H1 (cell line): ENCODE measurements around the gene SIGLEC11. TPM values are rescaled to one million over a fixed set of nuclear protein-coding genes. Genes with fewer than 3 reads are reported as not detected.

ENCODE experiments used
- ATF2 ChIP-seq: IDR thresholded peaks from 2 replicates; pipeline ENCODE4 v1.6.1; 2012; ENCODE audit warnings: low read length, inconsistent platforms
- NANOG ChIP-seq: IDR thresholded peaks from 2 replicates; pipeline ENCODE4 v1.6.1; 2011; ENCODE audit warnings: low read length, low read depth, mild to moderate bottlenecking, inconsistent platforms; ENCODE audit not compliant: insufficient read depth, poor library complexity, severe bottlenecking
- polyA plus RNA-seq, 7 experiments: library from polyadenylated mRNA; depleted of rRNA in 3 of 7; stranded (reverse) in 5 of 7; unstranded in 2 of 7; fragments of >200 nt in 5 of 7; fragments of 200-250 nt in 2 of 7; gene quantifications; 1 replicate in 5 of 7; 2 replicates in 1 of 7; 4 replicates in 1 of 7; pipeline versions ENCODE4 v1.2.1 to v1.2.3, GENCODE V29; 2011 to 2013; ENCODE audit warnings: missing spikeins in 2 of 7, mixed read lengths in 2 of 7
- total RNA-seq: library from RNA; stranded (reverse); fragmentation: NEBNext Ultra II Directional; extraction: Animal tissue kit (Norgen Biotek cat#: 25700); gene quantifications from 2 replicates; pipeline ENCODE4 v1.2.1, GENCODE V29; 2021

Gene SIGLEC11
- total and polyA plus RNA-seq, 2 of the 8 experiments (the other 6 are each of a cell fraction or from before 2014, with no cell fraction given) = 0.18 TPM; not detected in 1

DNA sequence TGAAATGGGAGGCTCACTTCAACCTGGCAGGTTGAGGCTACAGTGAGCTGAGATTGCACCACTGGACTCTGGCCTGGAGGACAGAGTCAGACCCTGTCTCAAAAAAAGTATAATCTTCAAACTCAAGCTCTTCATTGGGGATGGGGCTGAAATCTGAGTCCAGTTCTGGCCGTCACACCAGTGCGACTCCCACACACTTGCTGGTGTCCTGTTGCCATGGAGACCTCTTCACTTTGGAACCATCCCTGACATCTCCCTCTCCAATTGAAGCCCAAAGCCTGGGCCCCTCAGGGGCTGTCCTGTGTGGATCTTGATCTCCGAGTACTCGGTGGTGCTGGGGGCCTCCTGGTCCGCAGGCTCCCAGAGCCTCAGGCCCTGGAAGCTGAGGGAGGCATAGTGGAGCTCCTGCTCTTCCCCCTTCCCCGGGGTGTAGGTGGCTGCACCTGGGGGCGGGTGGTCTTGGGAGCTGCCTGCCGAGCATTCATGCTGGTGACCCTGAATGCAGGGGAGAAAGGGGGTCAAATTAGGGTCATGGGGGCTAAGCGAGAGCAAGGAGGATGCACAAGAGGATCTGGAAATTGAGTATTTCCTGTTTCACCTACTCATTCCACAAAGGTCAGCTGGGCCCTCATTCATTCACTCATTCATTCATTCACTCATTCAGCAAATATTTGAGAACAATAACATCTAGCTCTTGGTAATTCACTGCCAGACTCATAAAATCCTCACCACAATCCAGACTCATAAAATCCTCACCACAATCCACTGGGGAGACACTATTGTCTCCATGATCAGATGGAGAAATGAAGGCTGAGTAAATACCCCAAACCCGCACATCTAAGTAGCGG lies 11.0 kb downstream of the SIGLEC11 start (continued):
- TF ChIP-seq ATF2 (no peak), NANOG (no peak)
- TF ChIP-seq, all 59 proteins: peak for 0
